ENCODE results near the gene IL17RA.

IL17RA gene

GRCh38 chr22:17106161-17106784 lies 21.5 kb downstream of the IL17RA start:
- no peak for DNase-seq (ENCODE audit: low spot score)

DNA sequence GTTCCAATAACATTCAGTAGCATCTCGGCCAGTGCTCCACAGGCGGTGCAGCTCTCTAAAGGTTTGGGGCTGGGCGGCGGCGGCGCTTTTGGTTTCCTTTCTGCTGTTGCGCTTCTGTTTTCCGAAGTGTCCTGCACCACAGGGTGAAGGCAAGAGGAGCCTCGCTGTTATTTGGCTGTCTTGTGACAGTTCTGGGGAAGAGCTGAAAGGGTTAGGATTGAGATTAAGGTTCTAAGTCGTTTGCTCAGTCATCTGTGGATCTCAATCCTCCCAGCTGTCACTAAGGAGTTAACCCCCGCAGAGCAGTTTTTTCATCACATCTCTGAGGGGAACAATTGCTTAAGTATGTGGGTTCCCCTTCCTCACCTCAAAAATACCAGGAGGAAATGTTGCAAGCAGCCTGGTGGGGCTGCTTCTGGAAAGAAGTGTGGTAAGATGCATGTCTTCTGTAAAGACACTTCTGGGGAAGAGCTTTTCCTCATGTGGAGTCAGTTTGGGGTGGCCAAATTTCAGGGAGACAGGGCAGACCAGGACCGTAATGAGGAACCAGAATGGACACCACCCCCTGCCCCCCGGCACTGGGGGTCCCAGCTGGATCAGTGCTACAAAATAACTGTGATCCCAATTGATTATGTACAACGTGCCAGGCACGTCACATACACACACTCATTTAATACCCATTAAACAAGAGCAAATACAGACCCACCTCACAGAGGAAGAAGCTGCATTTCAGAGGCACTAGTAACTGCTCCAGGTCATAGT lies 22.2 kb downstream of the IL17RA start:
- no peak for DNase-seq (ENCODE audit: low spot score)

GRCh38 chr22:17107547-17107810 lies 22.7 kb downstream of the IL17RA start:
- DNase-seq (ENCODE audit: low spot score) = no peak

GRCh38 chr22:17108256-17109112 lies 23.7 kb downstream of the IL17RA start:
- DNase-seq (ENCODE audit: low spot score) = no peak

DNA sequence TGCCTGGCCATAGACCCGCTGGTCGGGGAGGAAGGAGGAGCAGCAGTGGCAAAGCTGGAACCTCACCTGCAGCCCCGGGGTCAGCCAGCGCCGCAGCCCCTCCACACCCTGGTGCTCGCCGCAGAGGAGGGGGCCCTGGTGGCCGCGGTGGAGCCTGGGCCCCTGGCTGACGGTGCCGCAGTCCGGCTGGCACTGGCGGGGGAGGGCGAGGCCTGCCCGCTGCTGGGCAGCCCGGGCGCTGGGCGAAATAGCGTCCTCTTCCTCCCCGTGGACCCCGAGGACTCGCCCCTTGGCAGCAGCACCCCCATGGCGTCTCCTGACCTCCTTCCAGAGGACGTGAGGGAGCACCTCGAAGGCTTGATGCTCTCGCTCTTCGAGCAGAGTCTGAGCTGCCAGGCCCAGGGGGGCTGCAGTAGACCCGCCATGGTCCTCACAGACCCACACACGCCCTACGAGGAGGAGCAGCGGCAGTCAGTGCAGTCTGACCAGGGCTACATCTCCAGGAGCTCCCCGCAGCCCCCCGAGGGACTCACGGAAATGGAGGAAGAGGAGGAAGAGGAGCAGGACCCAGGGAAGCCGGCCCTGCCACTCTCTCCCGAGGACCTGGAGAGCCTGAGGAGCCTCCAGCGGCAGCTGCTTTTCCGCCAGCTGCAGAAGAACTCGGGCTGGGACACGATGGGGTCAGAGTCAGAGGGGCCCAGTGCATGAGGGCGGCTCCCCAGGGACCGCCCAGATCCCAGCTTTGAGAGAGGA lies 24.5 kb downstream of the IL17RA start:
- DNase-seq (ENCODE audit: low spot score) = no peak

DNA sequence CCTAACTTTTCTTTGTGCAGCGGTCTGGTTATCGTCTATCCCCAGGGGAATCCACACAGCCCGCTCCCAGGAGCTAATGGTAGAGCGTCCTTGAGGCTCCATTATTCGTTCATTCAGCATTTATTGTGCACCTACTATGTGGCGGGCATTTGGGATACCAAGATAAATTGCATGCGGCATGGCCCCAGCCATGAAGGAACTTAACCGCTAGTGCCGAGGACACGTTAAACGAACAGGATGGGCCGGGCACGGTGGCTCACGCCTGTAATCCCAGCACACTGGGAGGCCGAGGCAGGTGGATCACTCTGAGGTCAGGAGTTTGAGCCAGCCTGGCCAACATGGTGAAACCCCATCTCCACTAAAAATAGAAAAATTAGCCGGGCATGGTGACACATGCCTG lies 25.2 kb downstream of the IL17RA start:
- no peak for DNase-seq (ENCODE audit: low spot score)

- DNase-seq (ENCODE audit: low spot score) = no peak
Measured at GRCh38 chr22:17110791-17111550, 26.2 kb downstream of the IL17RA start.

GRCh38 chr22:17112491-17113042 lies 27.8 kb downstream of the IL17RA start:
- DNase-seq (ENCODE audit: low spot score) = peak; percentile 44

DNA sequence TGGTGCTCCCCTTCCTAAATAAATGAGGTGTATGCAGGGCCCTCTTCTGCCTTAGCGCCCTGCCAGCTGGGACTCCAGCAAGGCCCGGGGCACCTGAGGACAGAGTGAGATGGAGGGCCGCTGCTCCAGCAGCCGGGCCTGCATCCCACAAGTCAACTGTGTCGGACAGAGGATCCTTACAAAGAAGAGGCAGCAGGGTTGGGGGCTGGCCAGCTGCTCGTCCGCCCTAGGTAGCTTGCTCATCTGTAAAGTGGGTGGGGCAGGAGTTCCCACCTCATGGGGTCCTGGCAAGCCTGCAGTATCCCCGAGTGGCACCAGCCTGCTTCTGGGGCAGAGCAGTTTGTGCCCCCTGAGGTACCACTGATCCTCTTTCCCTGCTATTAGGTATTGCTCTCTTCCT lies 28.8 kb downstream of the IL17RA start:
- DNase-seq (ENCODE audit: low spot score) = no peak

DNA sequence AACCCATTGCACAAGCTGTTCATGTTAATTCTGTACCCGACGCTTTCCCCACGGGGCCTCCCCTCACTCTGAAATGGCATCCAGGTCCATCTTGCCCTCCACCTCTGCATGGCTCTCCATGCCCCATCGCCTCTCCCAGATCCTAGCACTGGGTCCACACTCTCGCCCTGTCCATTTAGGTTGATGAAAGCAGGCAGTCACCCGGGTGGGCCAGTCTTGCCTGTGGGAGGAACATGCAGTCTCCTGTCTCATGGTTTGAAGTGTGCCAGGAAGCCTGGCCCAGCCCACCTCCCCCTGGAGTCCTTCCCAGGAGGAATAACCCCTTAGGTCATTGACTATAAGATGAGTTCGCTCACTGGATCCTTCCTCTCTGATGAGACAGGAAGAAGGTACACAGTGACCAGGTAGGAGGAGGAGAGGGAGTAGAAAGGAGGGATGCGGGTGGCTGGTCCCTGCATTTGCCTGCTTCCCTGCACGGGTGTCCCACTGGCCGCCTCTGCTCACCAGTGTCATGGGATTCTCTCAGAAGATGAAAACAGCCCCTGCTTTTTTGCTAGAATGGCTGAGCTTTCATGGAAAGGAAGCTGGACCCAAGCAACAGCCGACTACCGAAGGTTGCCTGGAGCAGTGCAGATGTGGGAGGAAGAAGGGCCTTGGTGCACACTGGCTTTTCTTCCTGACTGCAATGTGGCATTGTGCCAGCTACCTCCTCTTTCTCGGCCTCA lies 29.5 kb downstream of the IL17RA start:
- DNase-seq (ENCODE audit: low spot score) = no peak

DNA sequence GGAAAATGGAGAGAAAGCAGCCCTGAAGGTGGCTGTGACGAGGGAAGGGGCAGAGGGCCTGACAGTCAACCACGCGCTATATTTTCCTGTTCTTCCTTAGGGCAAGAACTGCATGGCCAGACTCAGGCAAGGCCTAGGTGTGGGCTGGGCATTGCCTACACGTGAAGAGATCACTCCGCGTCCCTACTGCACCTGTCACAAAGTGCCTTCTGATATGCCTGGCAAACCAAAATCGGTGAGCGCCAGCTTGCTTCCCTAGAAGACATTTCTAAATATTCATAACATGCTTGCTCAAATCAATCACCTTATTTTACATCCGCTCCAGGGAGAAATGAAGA lies 30.1 kb downstream of the IL17RA start:
- no peak for DNase-seq (ENCODE audit: low spot score)

GRCh38 chr22:17115236-17115635 lies 30.4 kb downstream of the IL17RA start:
- DNase-seq (ENCODE audit: low spot score) = no peak

DNA sequence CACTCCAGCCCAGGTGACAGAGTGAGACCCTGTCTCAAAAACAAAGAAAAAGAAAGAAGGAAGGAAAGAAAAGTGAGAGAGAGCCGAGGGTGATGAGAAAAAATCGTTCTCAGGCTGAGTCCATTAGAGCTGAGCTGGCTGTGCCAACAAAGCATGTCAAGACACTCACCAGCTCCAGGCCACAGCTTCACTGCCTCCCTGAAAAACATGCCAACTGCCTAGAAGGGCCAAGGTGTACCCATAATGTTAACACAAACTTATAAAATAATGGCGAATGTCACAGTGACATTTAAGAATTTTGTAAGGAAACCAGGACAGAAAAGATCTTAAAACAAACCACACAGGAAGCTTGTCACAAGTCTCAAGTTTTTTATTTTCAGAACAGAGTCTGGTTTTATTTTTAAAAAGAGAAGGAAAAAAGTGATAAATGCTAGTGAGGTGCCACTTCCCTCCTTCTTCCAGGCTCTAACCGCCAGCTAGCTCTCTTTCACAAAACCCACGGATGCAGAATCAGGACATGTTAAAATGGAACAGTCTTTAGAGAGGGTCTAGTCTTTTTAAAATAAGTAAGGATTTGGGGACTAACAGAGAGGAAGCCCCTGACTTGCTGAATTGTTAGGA lies 31.3 kb downstream of the IL17RA start:
- no peak for DNase-seq (ENCODE audit: low spot score)

GRCh38 chr22:17116572-17117330 lies 32.0 kb downstream of the IL17RA start:
- DNase-seq (ENCODE audit: low spot score) = no peak

- DNase-seq (ENCODE audit: low spot score) = no peak
Measured at GRCh38 chr22:17117400-17117799, 32.6 kb downstream of the IL17RA start.

DNA sequence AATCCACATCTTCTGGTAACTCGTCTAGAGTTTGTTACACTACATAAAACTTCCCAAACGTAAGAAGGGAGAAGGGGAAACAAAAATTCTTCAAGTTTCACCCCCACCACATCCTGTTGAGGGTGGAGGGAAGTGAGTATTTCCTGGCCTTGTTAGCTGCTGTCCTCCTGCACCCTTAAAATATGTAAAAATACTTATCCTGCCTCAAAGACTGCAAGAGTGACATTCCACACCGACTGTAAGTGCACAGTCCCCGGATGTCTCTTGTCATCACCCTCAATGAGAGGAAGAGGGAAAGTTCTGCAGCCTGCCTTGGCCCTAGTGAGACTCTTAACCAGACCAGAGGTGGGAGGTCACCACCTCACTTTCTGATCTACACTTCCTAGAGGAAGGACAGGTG lies 33.1 kb downstream of the IL17RA start:
- DNase-seq (ENCODE audit: low spot score) = no peak

GRCh38 chr22:17118342-17118741 lies 33.5 kb downstream of the IL17RA start:
- DNase-seq (ENCODE audit: low spot score) = no peak

DNA sequence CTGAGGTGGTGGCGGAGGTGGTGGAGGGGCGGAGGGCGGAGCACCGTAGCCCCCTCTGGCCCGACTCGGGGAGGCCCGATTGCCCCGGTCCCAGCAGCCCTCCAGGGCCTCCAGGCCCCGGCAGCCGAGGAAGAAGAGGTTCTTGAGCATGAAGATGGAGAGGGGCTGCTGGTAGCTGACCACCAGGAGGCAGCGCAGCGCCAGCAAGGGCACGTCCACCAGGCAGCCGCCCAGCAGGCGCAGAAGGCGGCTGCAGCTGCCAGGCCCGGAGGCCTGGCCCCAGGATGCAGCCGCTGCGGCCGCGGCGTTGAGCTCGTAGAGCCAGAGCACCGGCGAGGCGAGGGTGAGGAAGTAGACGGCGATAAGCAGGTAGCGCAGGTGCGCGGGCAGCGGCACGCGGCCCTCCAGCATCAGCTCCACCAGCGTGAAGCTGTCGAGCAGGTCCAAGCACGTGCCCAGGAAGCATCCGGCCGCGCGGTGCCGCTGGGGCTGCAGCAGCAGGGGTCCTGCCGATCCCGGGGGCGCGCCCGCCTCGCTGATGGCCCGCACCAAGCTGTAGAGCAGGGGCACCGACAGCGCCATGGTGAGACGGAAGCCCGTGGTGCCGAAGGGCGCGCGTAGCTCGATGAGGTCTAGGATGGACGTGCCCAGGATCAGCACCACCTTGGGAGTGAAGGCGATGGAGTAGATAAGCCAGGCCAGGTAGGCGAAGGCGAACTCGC lies 34.8 kb downstream of the IL17RA start:
- DNase-seq (ENCODE audit: low spot score) = peak; percentile 8

GRCh38 chr22:17120281-17120680 lies 35.5 kb downstream of the IL17RA start:
- peak; percentile 49 for DNase-seq (ENCODE audit: low spot score)
